Esophagus (tissue), 2 donors: ENCODE results near the gene MFAP2. TPM values are rescaled to one million over a fixed set of nuclear protein-coding genes. Genes with fewer than 3 reads are reported as not detected.

Experiments used
- H3K27ac ChIP-seq, 2 donors: one replicate each; pipeline ENCODE4 v1.5.1; 2013; ENCODE audit warnings: low read depth in 2 of 2, mild to moderate bottlenecking in 2 of 2, inconsistent platforms in 1 of 2, low read length in 1 of 2, moderate library complexity in 1 of 2
- H3K27me3 ChIP-seq, 2 donors: one replicate each; pipeline ENCODE4 v1.6.1; 2013; ENCODE audit warnings: low read length in 2 of 2, control low read depth in 1 of 2, mild to moderate bottlenecking in 1 of 2; ENCODE audit not compliant: insufficient read depth in 2 of 2, control insufficient read depth in 1 of 2
- H3K36me3 ChIP-seq, 2 donors: one replicate each; pipeline ENCODE4 v1.6.1; 2013; ENCODE audit warnings: low read length in 1 of 2; ENCODE audit not compliant: control insufficient read depth in 2 of 2, insufficient read depth in 2 of 2
- H3K4me1 ChIP-seq, 2 donors: one replicate each; pipeline ENCODE4 v1.6.1; 2013; ENCODE audit warnings: low read length in 1 of 2; ENCODE audit not compliant: control insufficient read depth in 2 of 2, insufficient read depth in 2 of 2
- H3K4me3 ChIP-seq, 2 donors: one replicate each; pipeline ENCODE4 v1.5.1; 2013; ENCODE audit warnings: low read length in 2 of 2, mild to moderate bottlenecking in 2 of 2, low read depth in 1 of 2, moderate library complexity in 1 of 2
- H3K9me3 ChIP-seq, 2 donors: one replicate each; pipeline ENCODE4 v1.6.1; 2013; ENCODE audit warnings: mild to moderate bottlenecking in 2 of 2, low read depth in 1 of 2, low read length in 1 of 2, moderate library complexity in 1 of 2; ENCODE audit not compliant: control insufficient read depth in 2 of 2, insufficient read depth in 1 of 2
- WGBS, 2 donors: extraction: QIAGEN DNeasy Blood & Tissue Kit; methylation state at CpG; one replicate each; pipeline ENCODE4 v1.1.7; 2013; 5-methylcytosine and 5-hydroxymethylcytosine counted together
- polyA plus RNA-seq, 2 donors: library from polyadenylated mRNA; stranded (reverse); fragments of 200-250 nt; gene quantifications; one replicate each; pipeline ENCODE4 v1.2.3, GENCODE V29; 2013
- donor health status: healthy with polysubstance abuse.
- donor health status: Bipolar disorder and iron deficiency.

The MFAP2 gene
- polyA plus RNA-seq, 2 donors: 1.5 to 1.9 TPM

GRCh38 chr1:16986560-16986959, 6.1 kb upstream of the MFAP2 start:
- H3K4me1 ChIP-seq: peaks cover 2 to 6% of the 10 kb centered on the region in 2 donors
- H3K36me3 ChIP-seq: peaks cover 10 to 40% of the 10 kb centered on the region in 2 donors
- peaks cover 0 to 2% of the 10 kb centered on the region in 2 donors for H3K9me3 ChIP-seq
- H3K4me3 ChIP-seq: no peak overlapping the region
- no peaks in the 10 kb centered on the region for H3K27me3 ChIP-seq
- H3K27ac ChIP-seq: no peak overlapping the region
- WGBS, 2 donors: 89 to 92% methylated on average over 23 of the region's 23 CpGs

- no peak overlapping the region for H3K27ac ChIP-seq
- peaks cover 2 to 6% of the 10 kb centered on the region in 2 donors for H3K4me1 ChIP-seq
- no peak overlapping the region for H3K4me3 ChIP-seq
- no peaks in the 10 kb centered on the region for H3K9me3 ChIP-seq
- H3K27me3 ChIP-seq: no peaks in the 10 kb centered on the region
- H3K36me3 ChIP-seq: peaks cover 10 to 39% of the 10 kb centered on the region in 2 donors
- 89 to 95% methylated on average over 19 of the region's 19 CpGs for WGBS, 2 donors
Measured at GRCh38 chr1:16986113-16986512, 5.7 kb upstream of the MFAP2 start.

GRCh38 chr1:16984717-16985116, 4.3 kb upstream of the MFAP2 start:
- Histone ChIP-seq H3K4me1 (peaks cover 4 to 6% of the 10 kb centered on the region in 2 donors), H3K9me3 (no peaks in the 10 kb centered on the region), H3K4me3 (no peak overlapping the region), H3K27me3 (no peaks in the 10 kb centered on the region), H3K27ac (no peak overlapping the region), H3K36me3 (peaks cover 7 to 31% of the 10 kb centered on the region in 2 donors)
- 26 to 27% methylated on average over 7 of the region's 7 CpGs for WGBS, 2 donors

- Histone ChIP-seq H3K36me3 (peaks cover 4 to 27% of the 10 kb centered on the region in 2 donors), H3K9me3 (no peaks in the 10 kb centered on the region), H3K27ac (no peak overlapping the region), H3K27me3 (no peaks in the 10 kb centered on the region), H3K4me1 (peaks cover 4 to 10% of the 10 kb centered on the region in 2 donors), H3K4me3 (no peak overlapping the region)
- WGBS, 2 donors: 95% methylated on average over 4 of the region's 4 CpGs
Measured at GRCh38 chr1:16983649-16984048, 3.2 kb upstream of the MFAP2 start.

GRCh38 chr1:16982902-16983301, 2.5 kb upstream of the MFAP2 start:
- Histone ChIP-seq H3K4me3 (no peak overlapping the region), H3K36me3 (peaks cover 4 to 24% of the 10 kb centered on the region in 2 donors), H3K27ac (no peak overlapping the region), H3K27me3 (no peaks in the 10 kb centered on the region), H3K9me3 (no peaks in the 10 kb centered on the region), H3K4me1 (peaks cover 4 to 17% of the 10 kb centered on the region in 2 donors)
- WGBS, 2 donors: 82 to 85% methylated on average over 11 of the region's 11 CpGs

- Histone ChIP-seq H3K27ac (no peak overlapping the region), H3K4me3 (no peak overlapping the region), H3K4me1 (peaks cover 4 to 17% of the 10 kb centered on the region in 2 donors), H3K27me3 (no peaks in the 10 kb centered on the region), H3K9me3 (no peaks in the 10 kb centered on the region), H3K36me3 (peaks cover 0 to 9% of the 10 kb centered on the region in 2 donors)
- 79 to 83% methylated on average over 10 of the region's 10 CpGs for WGBS, 2 donors
Measured at GRCh38 chr1:16981269-16981849, 939 bp upstream of the MFAP2 start.

GRCh38 chr1:16979475-16980327, 719 bp downstream of the MFAP2 start:
- WGBS, 2 donors: 18 to 19% methylated on average over 44 of the region's 44 CpGs
- peaks cover 4 to 16% of the 10 kb centered on the region in 2 donors for H3K4me1 ChIP-seq
- H3K9me3 ChIP-seq: no peaks in the 10 kb centered on the region
- H3K27ac ChIP-seq: no peak overlapping the region
- H3K4me3 ChIP-seq: peak overlapping the region; percentile 22 to 40
- no peaks in the 10 kb centered on the region for H3K36me3 ChIP-seq
- H3K27me3 ChIP-seq: no peaks in the 10 kb centered on the region

- H3K36me3 ChIP-seq: no peaks in the 10 kb centered on the region
- H3K27ac ChIP-seq: no peak overlapping the region
- no peaks in the 10 kb centered on the region for H3K27me3 ChIP-seq
- no peak overlapping the region for H3K4me3 ChIP-seq
- peaks cover 2 to 14% of the 10 kb centered on the region in 2 donors for H3K4me1 ChIP-seq
- WGBS, 2 donors: 46 to 61% methylated on average over 20 of the region's 20 CpGs
- no peaks in the 10 kb centered on the region for H3K9me3 ChIP-seq
Measured at GRCh38 chr1:16978567-16979474, 1.6 kb downstream of the MFAP2 start.

- Histone ChIP-seq H3K4me3 (no peak overlapping the region), H3K27ac (peak overlapping the region in 1 of 2 donors; percentile 9), H3K36me3 (peaks cover 0 to 2% of the 10 kb centered on the region in 2 donors), H3K9me3 (no peaks in the 10 kb centered on the region), H3K27me3 (no peaks in the 10 kb centered on the region), H3K4me1 (peaks cover 2 to 14% of the 10 kb centered on the region in 2 donors)
- WGBS, 2 donors: 78 to 88% methylated on average over 4 of the region's 4 CpGs
Measured at GRCh38 chr1:16978139-16978538, 2.3 kb downstream of the MFAP2 start.
